WI38 (cell line): ENCODE measurements around the gene DST.
A peak's percentile ranks its signal among the peaks of the same experiment; 100 is the strongest.

Source experiments
- H3K4me3 ChIP-seq: 2 replicates; pipeline ENCODE4 v1.5.1; 2011; ENCODE audit warnings: low read depth, mild to moderate bottlenecking, control low read depth, low read length
- TF ChIP-seq, protein P1 (sequence below): IDR thresholded peaks from 2 replicates; pipeline ENCODE4 v1.5.1; 2012; ENCODE audit warnings: low read depth, mild to moderate bottlenecking, control low read depth, low read length

DST gene

DNA sequence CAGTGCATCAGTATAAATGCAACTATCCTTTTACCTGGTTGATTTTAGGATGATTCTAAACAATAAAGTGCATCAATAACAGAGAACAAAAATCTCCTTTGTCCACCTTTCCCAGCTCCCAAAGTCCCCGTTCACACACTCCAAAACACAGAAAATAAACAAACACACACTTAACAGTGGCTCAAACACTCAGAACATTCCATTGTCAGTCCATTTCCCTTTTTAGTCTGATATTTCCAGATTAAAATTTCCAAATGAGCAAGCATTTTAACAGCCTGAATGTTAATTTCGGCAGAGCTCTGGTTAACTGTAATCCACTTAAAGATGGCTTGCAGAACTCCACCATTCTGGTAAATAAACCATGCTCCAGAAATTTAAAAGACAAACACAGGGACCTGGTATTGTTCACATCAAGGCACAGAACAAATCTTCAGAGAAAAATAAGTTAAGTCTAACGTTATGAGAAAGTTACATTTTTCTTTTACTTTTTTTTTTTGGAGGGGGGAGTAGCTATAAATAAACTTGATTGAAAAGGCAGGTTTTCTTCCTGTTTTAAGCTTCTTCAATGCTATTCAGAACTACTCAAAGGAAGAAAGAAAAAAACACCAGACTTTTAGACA is 100.8 kb downstream of the DST start:
- peak overlapping the region; percentile 68 for H3K4me3 ChIP-seq
- TF ChIP-seq, protein P1, sequence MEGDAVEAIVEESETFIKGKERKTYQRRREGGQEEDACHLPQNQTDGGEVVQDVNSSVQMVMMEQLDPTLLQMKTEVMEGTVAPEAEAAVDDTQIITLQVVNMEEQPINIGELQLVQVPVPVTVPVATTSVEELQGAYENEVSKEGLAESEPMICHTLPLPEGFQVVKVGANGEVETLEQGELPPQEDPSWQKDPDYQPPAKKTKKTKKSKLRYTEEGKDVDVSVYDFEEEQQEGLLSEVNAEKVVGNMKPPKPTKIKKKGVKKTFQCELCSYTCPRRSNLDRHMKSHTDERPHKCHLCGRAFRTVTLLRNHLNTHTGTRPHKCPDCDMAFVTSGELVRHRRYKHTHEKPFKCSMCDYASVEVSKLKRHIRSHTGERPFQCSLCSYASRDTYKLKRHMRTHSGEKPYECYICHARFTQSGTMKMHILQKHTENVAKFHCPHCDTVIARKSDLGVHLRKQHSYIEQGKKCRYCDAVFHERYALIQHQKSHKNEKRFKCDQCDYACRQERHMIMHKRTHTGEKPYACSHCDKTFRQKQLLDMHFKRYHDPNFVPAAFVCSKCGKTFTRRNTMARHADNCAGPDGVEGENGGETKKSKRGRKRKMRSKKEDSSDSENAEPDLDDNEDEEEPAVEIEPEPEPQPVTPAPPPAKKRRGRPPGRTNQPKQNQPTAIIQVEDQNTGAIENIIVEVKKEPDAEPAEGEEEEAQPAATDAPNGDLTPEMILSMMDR: no peak

DNA sequence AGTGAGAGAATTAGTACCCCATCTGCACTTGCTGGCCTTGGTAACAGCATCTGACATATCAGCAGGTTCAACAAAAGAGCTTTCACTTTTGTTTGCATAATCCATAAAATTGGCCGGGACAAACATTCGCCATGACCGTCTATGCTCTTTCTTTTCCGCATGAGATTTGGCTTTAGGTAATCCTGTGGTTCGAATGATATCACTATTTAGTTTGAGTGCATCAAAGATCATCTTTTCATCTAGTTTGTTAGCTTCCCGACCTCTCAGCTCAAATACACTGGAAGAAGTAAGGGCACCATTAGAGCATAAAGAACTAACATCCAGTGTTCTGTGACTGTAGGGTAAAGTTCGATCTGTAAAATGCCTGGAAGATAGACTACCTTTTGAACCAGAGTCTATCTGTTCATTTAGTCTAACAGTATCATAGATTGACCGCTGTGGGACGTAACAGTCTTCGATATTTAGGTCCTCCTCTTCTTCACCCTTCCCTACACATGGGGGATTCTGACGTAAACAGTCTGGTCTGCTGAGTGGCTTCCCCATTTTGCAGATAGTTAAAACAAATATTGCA is 101.6 kb downstream of the DST start:
- TF ChIP-seq, protein P1: no peak

GRCh38 chr6:56540232-56541029 is 102.3 kb downstream of the DST start:
- TF ChIP-seq, protein P1: no peak
- peak overlapping the region; percentile 68 for H3K4me3 ChIP-seq

More for the DNA sequence above, 101.6 kb downstream of the DST start:
- peak overlapping the region; percentile 68 for H3K4me3 ChIP-seq

DNA sequence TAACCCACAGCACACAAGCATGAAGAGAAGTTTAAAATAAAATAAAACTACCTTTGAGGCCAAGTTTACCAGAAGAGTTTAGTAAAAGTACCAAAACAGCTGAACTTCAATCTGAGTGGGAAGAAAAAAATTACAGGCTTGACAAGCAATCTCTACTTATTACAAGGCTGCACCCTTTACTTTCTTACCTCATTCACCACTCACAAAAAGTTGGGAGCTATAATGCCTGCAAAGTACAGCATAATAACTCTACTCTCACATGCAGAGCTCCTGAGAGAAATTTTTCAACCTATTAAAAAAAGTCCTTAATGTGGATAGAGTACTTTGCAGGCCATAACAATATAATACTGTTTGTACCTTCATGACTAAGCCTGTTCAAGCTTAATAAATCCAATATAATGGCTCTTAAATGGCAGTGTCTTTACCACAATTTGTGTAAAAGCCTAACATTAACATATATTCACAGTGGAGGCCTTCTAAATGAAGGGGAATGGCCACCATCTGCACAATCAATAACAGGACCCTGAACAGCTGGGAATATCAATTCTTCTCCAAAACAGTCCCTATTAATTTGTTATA is 103.1 kb downstream of the DST start:
- TF ChIP-seq, protein P1: no peak
- peak overlapping the region; percentile 68 for H3K4me3 ChIP-seq

GRCh38 chr6:56538851-56539250 is 103.8 kb downstream of the DST start:
- TF ChIP-seq, protein P1: no peak
- H3K4me3 ChIP-seq: no peak overlapping the region

GRCh38 chr6:56537223-56537770 is 105.4 kb downstream of the DST start:
- TF ChIP-seq, protein P1: no peak
- no peak overlapping the region for H3K4me3 ChIP-seq
